GM18499 (cell line): Measurements from ENCODE around the gene CBX3.
"Not testable (repeated sequence)": the region's sequence is repeated elsewhere in the genome, so short reads cannot be mapped to it uniquely, and the experiment has no call there.

ENCODE experiments used
- ATAC-seq: cut with Tn5 transposase; IDR thresholded peaks from one replicate; pipeline ENCODE4 v1.9.1; 2021; ENCODE audit warnings: moderate number of reproducible peaks; ENCODE audit not compliant: insufficient read depth, unreplicated experiment

CBX3 gene

DNA sequence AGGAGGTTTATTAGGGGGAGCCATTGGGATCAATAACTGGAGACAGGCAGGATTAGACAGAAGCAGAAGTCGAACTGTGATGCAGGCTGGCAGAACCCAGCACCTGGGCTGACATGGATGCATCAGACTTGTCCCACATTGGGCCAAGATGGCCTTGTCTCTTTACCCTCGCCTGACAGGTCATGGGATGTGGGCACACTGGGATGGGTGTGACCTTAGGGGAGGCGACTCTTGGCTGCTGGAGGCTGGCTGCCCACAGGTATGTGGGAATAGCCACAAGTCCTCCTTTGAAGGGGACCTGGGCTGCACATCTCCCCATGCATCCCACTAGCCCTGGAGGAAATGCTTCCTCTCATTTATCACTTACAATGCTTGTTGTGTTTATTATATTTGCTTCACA lies 32.3 kb upstream of the CBX3 start:
- no peak for ATAC-seq

DNA sequence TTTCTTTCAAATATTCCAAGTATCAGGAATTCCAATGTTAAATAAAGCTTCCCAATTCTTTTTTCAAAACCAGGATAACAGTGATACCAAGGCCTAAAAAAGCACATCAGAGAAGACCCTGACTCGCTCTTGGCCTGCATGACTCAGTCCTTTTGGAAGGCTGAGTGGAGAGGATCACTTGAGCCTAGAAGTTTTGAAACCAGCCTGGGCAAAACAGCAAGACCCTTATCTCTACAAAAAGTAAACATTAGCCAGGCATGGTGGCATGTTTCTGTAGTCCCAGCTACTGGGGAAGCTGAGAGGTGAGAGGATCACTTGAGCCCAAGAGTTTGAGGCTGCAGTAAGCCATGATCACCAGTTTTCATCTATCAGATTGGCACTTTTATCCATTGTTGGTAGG lies 30.9 kb upstream of the CBX3 start:
- no peak for ATAC-seq

DNA sequence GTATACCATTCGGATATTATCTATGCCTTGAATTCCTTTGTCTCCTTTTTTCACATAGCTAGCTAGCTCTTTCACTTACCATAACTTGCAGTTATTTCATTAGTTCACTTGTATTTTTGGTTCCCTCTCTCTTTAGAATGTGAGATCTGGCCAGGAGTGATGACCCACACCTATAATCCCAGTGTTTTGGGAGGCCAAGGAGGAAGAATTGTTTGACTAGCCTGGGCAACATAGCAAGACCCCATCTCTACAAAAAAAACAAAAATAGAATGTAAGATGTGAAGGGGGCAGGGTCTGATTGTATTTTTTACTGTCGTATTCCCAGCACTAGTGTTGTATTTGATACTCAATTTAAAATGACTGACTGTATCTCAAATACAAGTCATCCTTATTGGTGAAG lies 29.9 kb upstream of the CBX3 start:
- no peak for ATAC-seq

DNA sequence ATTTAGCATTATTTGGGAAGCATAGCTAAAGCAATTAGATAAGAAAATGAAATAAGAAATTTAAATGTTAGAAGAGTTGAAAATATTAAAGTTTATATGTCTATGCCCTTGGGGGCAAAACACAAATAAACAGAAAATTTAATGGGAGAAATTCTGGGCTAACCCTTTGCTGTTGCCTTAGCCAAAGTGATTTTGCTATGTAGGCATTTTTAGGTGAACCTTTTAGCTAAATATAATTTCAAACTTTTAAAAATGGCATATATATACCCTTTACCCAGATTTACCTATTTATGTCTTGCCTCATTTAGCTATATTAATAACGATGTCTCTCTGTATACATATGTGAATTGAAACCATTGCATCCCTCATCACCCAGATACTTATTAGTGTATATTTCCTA lies 29.5 kb upstream of the CBX3 start:
- ATAC-seq = no peak

DNA sequence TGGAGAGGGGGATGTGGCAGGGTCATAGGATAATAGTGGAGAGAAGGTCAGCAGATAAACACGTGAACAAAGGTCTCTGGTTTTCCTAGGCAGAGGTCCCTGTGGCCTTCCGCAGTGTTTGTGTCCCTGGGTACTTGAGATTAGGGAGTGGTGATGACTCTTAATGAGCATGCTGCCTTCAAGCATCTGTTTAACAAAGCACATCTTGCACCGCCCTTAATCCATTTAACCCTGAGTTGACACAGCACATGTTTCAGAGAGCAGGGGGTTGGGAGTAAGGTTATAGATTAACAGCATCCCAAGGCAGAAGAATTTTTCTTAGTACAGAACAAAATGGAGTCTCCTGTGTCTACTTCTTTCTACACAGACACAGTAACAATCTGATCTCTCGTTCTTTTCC lies 25.6 kb upstream of the CBX3 start:
- not testable (repeated sequence) for ATAC-seq

DNA sequence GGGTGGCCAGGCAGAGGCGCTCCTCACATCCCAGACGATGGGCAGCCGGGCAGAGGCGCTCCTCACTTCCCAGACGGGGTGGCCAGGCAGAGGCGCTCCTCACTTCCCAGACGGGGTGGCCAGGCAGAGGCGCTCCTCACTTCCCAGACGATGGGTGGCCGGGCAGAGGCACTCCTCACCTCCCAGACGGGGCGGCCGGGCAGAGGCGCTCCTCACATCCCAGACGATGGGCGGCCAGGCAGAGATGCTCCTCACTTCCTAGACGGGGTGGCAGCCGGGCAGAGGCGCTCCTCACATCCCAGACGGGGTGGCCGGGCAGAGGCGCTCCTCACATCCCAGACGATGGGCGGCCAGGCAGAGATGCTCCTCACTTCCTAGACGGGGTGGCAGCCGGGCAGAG lies 24.8 kb upstream of the CBX3 start:
- not testable (repeated sequence) for ATAC-seq

DNA sequence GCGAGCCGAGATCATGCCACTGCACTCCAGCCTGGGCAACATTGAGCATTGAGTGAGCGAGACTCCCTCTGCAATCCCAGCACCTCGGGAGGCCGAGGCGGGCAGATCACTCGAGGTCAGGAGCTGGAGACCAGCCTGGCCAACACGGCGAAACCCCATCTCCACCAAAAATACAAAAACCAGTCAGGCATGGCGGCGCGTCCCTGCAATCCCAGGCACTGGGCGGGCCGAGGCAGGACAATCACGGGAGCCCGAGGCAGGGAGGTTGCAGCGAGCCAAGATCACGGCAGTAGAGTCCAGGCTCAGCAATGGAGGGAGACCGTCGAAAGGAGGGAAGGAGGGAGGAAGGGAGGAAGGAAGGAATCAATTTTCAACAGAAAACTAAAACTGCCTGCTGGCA lies 24.3 kb upstream of the CBX3 start:
- ATAC-seq = not testable (repeated sequence)

DNA sequence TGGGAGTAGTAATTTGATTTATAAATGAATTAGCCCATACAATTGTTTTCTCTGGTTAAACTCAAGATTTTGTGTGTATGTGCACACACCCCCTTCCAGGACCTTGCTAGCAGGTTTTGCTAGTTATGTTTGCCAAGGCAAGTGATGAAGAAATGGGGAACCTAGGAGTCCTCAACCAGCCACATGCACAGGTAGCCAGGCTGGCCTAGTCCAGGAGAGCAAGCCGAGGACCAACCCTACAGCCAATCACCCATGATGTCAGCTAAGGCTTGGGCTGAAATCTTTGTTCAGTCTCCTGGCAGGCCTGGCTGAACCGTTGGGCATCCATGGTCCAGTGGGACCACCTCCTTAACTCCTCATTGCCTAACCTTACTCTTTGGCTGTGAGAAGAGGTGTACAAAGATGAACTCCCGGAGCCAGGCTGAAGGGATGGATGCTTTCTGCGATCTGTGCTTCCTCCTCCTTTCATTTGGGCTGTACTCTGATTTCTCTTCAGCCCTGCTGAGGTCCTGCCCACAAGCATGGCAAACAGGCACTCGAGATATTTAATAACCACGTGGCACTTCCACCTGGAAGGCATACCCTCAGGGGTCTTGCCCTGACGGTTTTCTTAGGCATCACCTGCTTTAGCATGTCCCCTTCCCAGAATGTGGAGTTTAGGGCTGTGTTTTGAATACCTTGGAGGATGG lies 23.1 kb upstream of the CBX3 start:
- no peak for ATAC-seq

DNA sequence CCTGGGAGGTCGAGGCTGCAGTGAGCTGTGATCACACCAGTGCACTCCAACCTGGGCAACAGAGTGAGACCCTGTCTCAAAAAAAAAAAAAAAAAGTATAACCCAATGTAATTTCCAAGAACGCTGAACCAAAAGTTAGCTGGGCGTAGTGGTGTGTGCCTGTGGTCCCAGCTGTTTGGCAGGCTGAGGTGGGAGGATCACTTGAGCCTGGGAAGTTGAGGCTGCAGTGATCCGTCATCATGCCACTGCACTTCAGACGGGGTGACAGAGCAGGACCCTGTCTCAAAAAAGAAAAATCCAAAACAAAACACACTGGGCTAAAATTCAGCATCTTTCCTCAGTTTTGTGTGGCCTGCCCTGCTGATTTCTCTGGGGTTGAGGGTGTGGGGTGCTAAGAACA lies 22.1 kb upstream of the CBX3 start:
- no peak for ATAC-seq

DNA sequence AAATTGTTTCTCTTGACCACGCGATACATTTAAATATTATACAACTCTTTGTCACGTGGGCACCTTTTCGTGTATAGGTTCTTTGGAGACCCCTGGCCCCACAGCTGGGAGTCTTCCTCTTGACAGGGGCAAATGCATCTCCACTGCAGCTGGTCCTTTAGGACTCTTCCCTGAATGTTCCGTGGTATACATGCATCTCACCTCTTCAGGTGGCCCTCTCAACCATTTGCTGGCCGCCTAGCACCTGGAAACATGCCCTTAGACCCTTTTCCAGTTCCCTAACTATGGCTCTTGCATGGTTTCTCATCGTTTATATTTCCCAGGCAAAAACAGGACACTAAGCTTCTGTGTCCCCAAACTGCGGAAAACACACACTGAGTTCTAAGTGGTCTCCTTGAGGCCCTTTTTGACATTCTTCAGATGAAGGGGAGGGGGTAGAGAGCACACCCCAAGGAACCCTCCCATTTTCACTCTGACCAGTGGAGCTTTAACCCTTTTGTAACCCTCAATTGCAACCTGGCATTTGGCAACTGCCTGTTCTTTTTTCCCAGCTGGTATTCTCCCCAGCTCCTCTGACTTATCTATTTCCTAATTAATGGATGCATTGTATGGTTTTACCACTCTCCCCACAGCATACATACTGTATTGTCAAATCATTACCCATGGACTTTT lies 21.6 kb upstream of the CBX3 start:
- ATAC-seq = no peak

DNA sequence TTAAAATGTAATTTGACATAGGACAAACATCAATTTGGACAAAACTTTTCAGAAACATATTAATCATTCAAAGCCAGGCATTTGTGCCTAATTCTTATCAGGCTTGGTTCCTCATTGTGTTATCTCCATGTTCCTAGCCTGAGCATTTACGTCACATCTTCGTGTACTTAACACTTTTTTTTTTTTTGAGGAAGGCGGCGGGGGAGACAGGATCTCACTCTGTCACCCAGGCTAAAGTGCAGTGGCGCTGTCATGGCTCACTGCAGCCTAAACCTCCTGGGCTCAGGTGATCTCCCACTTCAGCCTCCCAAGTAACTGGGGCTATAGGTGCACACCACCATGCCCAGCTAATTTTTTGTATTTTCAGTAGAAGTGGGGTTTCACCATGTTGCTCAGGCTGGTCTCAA lies 20.8 kb upstream of the CBX3 start:
- ATAC-seq = no peak

DNA sequence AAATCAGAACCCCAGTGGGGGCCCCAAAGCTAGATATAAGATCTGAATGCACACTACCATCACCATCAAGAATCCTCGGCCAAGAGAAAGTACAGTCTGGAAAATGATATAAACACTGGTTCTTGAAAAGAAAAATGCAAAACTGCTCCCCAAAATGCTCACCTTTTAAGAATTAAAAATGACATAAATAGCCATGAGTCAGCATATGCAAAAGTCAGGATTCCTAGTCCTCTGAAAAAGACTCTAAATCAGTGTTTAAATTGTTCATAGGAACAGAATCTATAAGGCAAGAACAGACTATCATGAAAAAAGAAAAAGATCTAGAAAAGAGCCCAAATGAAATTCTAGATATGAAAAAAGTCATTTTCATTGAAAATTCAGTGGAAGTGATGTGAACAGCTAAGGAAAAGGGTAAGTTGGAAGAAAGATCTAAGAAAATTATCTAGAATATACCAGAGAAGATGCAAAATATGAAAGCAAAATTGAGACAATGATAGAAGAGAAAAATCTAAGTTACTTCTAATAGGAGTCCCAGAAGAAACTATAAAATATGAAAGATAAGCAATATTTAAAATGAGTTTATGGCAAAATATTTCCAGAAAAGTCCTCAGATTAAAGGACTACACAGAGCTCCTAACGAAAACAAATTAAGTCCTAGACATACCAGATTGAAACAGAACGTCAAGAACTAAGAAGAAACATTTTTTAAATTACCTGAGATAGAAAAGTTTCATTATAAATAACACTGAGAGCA lies 19.9 kb upstream of the CBX3 start:
- ATAC-seq = no peak

DNA sequence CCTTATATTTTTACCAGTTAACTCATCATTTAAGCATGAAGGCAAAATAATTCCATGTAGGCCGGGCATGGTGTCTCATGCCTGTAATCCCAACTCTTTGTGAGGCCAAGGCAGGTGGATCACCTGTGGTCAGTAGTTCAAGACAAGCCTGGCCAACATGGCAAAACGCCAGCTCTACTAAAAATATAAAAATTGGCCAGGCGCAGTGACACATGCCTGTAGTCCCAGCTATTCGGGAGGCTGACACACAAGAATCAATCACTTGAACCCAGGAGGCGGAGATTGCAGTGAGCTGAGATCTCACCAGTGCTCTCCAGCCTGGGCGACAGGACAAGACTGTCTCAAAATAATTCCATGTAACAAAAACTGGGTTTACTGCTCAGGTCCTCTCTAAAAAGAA lies 19.3 kb upstream of the CBX3 start:
- no peak for ATAC-seq

DNA sequence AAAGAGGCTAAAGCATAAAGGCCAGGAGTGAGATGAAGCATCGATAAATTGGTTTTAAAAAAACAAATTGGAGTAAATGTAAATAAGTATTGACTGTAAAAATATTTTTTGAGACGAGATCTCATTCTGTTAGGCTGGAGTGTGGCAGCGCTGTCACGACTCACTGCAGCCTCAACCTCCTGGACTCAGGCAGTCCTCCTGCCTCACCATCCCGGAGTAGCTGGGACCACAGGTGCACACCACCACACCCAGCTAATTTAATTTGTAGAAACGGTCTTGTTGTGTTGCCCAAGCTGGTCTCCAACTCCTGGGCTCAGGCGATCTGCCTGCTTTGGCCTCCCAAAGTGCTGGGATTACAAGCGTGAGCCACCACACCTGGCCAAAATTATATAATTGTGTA lies 18.8 kb upstream of the CBX3 start:
- ATAC-seq = no peak

DNA sequence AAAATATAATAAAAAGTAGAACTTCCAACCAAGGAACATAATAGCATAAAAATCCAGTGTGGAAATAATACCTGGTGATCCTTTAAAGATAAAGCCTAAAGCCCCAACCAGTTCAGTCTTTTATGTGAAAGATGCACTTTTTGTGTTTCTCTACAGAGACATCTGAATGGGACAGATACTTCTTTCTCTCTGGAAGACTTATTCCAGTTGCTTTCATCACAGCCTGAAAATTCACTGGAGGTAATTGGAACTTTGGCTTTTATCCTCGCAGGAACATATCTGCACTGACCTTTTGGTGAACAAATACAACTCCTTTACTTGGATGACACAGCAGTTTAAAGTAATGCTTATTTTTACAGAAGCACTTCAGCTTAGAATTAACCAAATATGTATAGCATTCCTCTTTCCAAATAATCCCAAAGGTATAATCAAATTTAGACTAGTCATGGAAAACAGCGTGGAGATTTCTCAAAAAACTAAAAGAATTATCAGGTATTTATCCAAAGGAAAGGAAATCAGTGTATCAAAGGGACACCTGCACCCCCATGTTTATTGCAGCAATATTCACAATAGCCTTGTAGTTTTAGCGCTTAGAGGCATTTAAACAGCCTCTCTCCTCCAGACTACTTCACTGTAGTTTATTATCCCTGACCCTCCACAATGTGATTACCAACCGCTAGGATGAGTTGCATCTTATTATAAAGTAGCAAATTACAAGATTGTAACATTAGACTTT lies 17.8 kb upstream of the CBX3 start:
- ATAC-seq = no peak

DNA sequence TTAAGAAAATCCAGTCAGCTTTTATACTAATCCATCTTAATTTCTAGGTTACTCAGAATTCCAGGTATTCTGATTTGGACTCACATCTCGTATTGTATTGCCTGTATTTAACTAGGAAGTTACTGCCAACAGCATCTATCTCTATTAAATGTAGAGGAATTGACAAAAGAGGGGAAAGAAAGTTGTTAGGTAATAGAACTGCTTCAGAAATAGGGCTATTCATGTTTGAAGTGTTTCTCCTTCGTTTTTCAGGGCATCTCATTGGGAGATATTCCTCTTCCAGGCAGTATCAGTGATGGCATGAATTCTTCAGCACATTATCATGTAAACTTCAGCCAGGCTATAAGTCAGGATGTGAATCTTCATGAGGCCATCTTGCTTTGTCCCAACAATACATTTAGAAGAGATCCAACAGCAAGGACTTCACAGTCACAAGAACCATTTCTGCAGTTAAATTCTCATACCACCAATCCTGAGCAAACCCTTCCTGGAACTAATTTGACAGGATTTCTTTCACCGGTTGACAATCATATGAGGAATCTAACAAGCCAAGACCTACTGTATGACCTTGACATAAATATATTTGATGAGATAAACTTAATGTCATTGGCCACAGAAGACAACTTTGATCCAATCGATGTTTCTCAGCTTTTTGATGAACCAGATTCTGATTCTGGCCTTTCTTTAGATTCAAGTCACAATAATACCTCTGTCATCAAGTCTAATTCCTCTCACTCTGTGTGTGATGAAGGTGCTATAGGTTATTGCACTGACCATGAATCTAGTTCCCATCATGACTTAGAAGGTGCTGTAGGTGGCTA lies 17.1 kb upstream of the CBX3 start:
- ATAC-seq = not testable (repeated sequence)

DNA sequence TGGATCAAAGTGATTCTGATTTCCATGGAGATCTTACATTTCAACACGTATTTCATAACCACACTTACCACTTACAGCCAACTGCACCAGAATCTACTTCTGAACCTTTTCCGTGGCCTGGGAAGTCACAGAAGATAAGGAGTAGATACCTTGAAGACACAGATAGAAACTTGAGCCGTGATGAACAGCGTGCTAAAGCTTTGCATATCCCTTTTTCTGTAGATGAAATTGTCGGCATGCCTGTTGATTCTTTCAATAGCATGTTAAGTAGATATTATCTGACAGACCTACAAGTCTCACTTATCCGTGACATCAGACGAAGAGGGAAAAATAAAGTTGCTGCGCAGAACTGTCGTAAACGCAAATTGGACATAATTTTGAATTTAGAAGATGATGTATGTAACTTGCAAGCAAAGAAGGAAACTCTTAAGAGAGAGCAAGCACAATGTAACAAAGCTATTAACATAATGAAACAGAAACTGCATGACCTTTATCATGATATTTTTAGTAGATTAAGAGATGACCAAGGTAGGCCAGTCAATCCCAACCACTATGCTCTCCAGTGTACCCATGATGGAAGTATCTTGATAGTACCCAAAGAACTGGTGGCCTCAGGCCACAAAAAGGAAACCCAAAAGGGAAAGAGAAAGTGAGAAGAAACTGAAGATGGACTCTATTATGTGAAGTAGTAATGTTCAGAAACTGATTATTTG lies 16.3 kb upstream of the CBX3 start:
- no peak for ATAC-seq

DNA sequence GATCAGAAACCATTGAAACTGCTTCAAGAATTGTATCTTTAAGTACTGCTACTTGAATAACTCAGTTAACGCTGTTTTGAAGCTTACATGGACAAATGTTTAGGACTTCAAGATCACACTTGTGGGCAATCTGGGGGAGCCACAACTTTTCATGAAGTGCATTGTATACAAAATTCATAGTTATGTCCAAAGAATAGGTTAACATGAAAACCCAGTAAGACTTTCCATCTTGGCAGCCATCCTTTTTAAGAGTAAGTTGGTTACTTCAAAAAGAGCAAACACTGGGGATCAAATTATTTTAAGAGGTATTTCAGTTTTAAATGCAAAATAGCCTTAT lies 15.7 kb upstream of the CBX3 start:
- no peak for ATAC-seq
